ENCODE measurements around the gene ANKRD23. TPM values are rescaled to one million over a fixed set of nuclear protein-coding genes. Genes with fewer than 3 reads are reported as not detected.

The ANKRD23 gene
- polyA plus RNA-seq, 1 donor from 2014 or later, result 12.1 TPM

GRCh38 chr2:96795076-96795475 lies 48.7 kb downstream of the ANKRD23 start:
- H4K20me1 ChIP-seq (ENCODE audit: insufficient read depth), result no peaks in the 10 kb centered on the region
- no peak overlapping the region for H2AFZ ChIP-seq (ENCODE audit: low read depth, low read length)
- no peaks in the 10 kb centered on the region for H3K9me3 ChIP-seq (ENCODE audit: low read length)
- TF ChIP-seq POLR2AphosphoS5 (IDR thresholded peaks at IDR 0.05), result no peak
- TF ChIP-seq RAD21 (conservative IDR thresholded peaks at IDR 0.05), result no peak
- no peak for TF ChIP-seq EP300 (conservative IDR thresholded peaks at IDR 0.05; ENCODE audit: poor library complexity, severe bottlenecking)
- TF ChIP-seq TAF1 (IDR thresholded peaks at IDR 0.05; ENCODE audit: low read depth), result no peak
- TF ChIP-seq SMC3 (conservative IDR thresholded peaks at IDR 0.05; ENCODE audit: poor library complexity), result no peak
- TF ChIP-seq EZH2 (IDR thresholded peaks at IDR 0.05; ENCODE audit: borderline replicate concordance, insufficient read depth, low read length, poor library complexity, severe bottlenecking), result no peak
- H3F3A ChIP-seq (ENCODE audit: insufficient read depth, low read length, poor library complexity, severe bottlenecking), result no peaks in the 10 kb centered on the region
- no peaks in the 10 kb centered on the region for H3K36me3 ChIP-seq (ENCODE audit: insufficient read depth, low read length)
- no peaks in the 10 kb centered on the region for H3K9me2 ChIP-seq (ENCODE audit: insufficient read depth, low read length)
- H3K27me3 ChIP-seq (ENCODE audit: insufficient read depth, low read depth, low read length), result no peaks in the 10 kb centered on the region
- H3K79me2 ChIP-seq (replicated peaks; ENCODE audit: insufficient read depth, low read length), result no peaks in the 10 kb centered on the region
- H3K9ac ChIP-seq (ENCODE audit: low read length), result no peak overlapping the region
- no peak overlapping the region for H3K27ac ChIP-seq (ENCODE audit: low read length)
- H3K4me3 ChIP-seq (ENCODE audit: low read length), result no peak overlapping the region
- H3K4me2 ChIP-seq (ENCODE audit: low read length), result no peak overlapping the region

- H3K9ac ChIP-seq (ENCODE audit: low read length), result no peak overlapping the region
- no peaks in the 10 kb centered on the region for H3K27me3 ChIP-seq (ENCODE audit: insufficient read depth, low read depth, low read length)
- no peaks in the 10 kb centered on the region for H3K36me3 ChIP-seq (ENCODE audit: insufficient read depth, low read length)
- no peak overlapping the region for H3K4me2 ChIP-seq (ENCODE audit: low read length)
- H3K4me3 ChIP-seq (ENCODE audit: low read length), result no peak overlapping the region
- no peaks in the 10 kb centered on the region for H3K9me3 ChIP-seq (ENCODE audit: low read length)
- H2AFZ ChIP-seq (ENCODE audit: low read depth, low read length), result no peak overlapping the region
- H4K20me1 ChIP-seq (ENCODE audit: insufficient read depth), result no peaks in the 10 kb centered on the region
- no peak for TF ChIP-seq TAF1 (IDR thresholded peaks at IDR 0.05; ENCODE audit: low read depth)
- TF ChIP-seq MXI1 (conservative IDR thresholded peaks at IDR 0.05; ENCODE audit: poor library complexity, severe bottlenecking), result no peak
- H3F3A ChIP-seq (ENCODE audit: insufficient read depth, low read length, poor library complexity, severe bottlenecking), result no peaks in the 10 kb centered on the region
- no peak overlapping the region for H3K27ac ChIP-seq (ENCODE audit: low read length)
- no peaks in the 10 kb centered on the region for H3K79me2 ChIP-seq (replicated peaks; ENCODE audit: insufficient read depth, low read length)
- no peaks in the 10 kb centered on the region for H3K9me2 ChIP-seq (ENCODE audit: insufficient read depth, low read length)
Measured at GRCh38 chr2:96792772-96793749, 50.8 kb downstream of the ANKRD23 start.

- H3K9me3 ChIP-seq (ENCODE audit: low read length), result no peaks in the 10 kb centered on the region
- H3F3A ChIP-seq (ENCODE audit: insufficient read depth, low read length, poor library complexity, severe bottlenecking), result no peaks in the 10 kb centered on the region
- H2AFZ ChIP-seq (ENCODE audit: low read depth, low read length), result no peak overlapping the region
- no peaks in the 10 kb centered on the region for H4K20me1 ChIP-seq (ENCODE audit: insufficient read depth)
- H3K36me3 ChIP-seq (ENCODE audit: insufficient read depth, low read length), result no peaks in the 10 kb centered on the region
- TF ChIP-seq MXI1 (conservative IDR thresholded peaks at IDR 0.05; ENCODE audit: poor library complexity, severe bottlenecking) (no peak), EZH2 (IDR thresholded peaks at IDR 0.05; ENCODE audit: borderline replicate concordance, insufficient read depth, low read length, poor library complexity, severe bottlenecking) (no peak), POLR2AphosphoS5 (IDR thresholded peaks at IDR 0.05) (no peak), CTCF (IDR thresholded peaks at IDR 0.05; ENCODE audit: poor library complexity, severe bottlenecking) (no peak), TAF1 (IDR thresholded peaks at IDR 0.05; ENCODE audit: low read depth) (no peak), EP300 (conservative IDR thresholded peaks at IDR 0.05; ENCODE audit: poor library complexity, severe bottlenecking) (no peak), REST (IDR thresholded peaks at IDR 0.05; ENCODE audit: borderline replicate concordance) (no peak), SMC3 (conservative IDR thresholded peaks at IDR 0.05; ENCODE audit: poor library complexity) (no peak), RAD21 (conservative IDR thresholded peaks at IDR 0.05) (no peak)
- no peak overlapping the region for H3K27ac ChIP-seq (ENCODE audit: low read length)
- H3K27me3 ChIP-seq (ENCODE audit: insufficient read depth, low read depth, low read length), result no peaks in the 10 kb centered on the region
- H3K4me3 ChIP-seq (ENCODE audit: low read length), result no peak overlapping the region
- H3K9ac ChIP-seq (ENCODE audit: low read length), result no peak overlapping the region
- no peak overlapping the region for H3K4me2 ChIP-seq (ENCODE audit: low read length)
- no peaks in the 10 kb centered on the region for H3K9me2 ChIP-seq (ENCODE audit: insufficient read depth, low read length)
- H3K79me2 ChIP-seq (replicated peaks; ENCODE audit: insufficient read depth, low read length), result no peaks in the 10 kb centered on the region
Measured at GRCh38 chr2:96789245-96789617, 54.6 kb downstream of the ANKRD23 start.
